HG03439 (cell line): ENCODE measurements around the gene SPATA18.
"Not testable (repeated sequence)": the region's sequence is repeated elsewhere in the genome, so short reads cannot be mapped to it uniquely, and the experiment has no call there.

ENCODE experiments used
- ATAC-seq: cut with Tn5 transposase; IDR thresholded peaks from one replicate; pipeline ENCODE4 v1.9.1; 2021; ENCODE audit warnings: mild to moderate bottlenecking, moderate library complexity; ENCODE audit not compliant: unreplicated experiment

SPATA18 gene

DNA sequence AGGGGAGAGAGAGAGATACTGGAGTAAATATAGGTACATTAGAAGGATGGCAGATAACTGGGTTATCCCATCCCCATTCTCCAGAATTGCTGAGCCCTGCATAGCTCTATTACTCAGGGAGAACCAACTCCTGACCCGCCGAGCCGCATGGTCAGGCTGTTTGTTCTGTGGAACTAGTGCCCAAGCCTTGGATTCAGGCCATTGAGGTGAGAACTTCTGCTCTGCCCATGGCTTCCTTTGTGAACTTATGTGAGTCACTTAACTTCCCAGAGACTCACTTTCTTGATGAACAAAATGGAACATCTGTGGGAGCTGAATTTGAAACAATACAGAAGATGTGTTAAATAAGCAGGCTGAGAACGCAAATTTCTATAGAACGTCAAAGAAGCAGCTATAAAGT, 54.2 kb downstream of the SPATA18 start:
- ATAC-seq, result no peak

DNA sequence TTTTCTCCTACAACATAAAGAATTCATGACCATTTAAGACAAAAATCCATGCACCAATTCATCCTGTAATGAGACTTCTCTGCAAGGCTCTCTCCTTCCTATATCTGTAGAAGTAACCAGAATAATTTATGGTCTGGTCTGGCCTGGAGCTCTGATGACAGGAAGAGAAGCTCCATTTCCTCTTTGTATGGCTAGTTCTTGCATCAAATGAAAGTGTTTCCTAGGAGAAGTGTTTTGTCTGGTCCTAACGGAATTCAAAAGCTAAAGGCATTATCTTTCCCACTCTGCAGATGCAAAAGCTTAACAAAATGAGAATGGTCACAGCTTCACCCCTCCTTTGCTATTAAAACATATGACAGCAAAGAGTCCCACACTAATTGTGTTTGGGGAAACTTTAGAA, 55.1 kb downstream of the SPATA18 start:
- ATAC-seq, result no peak

DNA sequence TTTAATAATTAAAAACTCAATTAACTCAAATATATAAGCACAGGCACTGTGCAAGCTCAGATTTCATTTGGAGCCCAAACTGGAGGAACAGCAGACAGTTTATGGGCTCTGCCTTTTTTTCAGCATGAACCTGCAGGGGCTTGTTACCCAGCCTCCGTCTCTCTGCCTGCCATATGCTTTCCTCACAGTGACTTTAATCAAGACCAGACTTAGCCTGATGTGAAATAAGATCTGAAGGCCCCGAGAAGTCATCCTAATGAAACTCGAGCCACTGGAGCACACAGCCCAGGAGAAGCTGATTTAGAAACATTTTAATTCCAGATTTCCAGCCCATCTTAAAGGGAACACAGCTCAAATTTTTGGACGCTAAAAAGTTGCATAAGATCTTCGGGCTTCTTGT, 55.6 kb downstream of the SPATA18 start:
- ATAC-seq, result no peak

DNA sequence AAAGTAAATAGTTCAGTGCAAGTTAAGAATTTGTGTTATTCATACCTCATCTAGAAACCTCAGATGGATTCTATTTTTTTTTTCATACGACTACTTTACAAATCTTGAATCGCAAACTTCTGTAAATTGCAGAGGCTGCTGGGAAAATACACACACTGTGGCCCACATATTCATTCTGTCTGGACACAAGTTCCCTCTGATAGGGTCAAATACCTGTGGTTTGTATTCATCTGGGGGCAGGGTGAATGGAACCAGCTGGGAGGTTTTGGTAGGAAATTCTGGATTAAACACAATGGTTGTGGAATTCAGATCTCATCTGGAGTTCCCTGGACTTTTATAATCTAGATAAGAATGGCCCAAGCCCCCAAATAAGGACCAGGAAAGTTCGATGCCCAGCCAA, 56.2 kb downstream of the SPATA18 start:
- ATAC-seq, result no peak

DNA sequence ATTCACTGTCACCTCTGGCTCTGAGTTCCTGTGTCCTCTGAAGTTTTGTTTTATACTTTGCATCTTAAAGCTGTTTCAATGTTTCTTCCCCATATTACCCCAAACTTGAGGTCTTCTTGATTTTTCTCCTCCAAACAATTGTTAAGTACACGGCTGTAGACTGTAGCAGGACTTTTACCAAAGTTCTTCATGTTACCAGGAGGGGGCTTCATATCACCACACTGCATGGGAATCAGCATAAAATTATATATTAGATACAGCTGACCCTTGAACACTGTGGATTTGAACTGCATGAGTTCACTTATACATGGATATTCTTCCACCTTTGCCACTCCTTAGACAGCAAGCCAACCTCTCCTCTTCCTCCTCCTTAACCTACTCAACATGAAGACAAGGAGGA, 56.6 kb downstream of the SPATA18 start:
- no peak for ATAC-seq

DNA sequence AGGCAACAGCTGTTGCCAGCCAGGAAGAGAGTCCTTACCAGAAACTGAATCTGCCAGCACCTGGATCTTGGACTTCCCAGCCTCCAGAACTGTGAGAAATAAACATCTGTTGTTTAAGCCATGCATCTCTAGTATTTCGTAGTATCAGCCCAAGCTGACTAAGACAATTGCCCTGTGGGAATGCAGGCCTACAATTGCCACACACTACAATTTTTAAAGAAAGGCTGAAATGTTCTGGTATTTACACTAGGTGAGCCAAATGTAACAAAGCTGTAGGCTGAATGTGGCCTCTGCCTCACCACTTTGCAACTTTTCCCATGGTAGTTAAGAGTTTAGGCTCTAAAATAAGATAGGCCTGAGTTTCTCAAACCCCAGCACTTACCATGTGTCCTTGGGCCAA, 59.1 kb downstream of the SPATA18 start:
- ATAC-seq, result no peak

DNA sequence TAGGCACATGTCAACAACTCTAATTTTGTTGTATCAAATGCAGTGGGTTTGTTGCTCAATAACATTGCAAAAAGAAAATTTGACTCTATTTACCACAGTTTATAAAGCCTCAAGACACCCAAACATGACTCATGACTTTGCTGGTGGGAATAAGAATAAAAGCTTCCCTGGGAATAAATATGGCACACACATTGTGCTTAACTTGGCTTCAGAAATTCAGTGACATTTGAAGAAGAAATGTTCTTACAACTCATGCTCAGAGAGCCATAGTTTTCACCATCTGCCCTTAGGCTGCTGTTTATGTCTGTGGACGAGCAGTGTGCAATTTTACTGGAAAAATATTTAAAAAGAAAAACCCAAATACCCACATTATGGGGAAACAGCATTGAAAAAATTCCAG, 60.9 kb downstream of the SPATA18 start:
- no peak for ATAC-seq

DNA sequence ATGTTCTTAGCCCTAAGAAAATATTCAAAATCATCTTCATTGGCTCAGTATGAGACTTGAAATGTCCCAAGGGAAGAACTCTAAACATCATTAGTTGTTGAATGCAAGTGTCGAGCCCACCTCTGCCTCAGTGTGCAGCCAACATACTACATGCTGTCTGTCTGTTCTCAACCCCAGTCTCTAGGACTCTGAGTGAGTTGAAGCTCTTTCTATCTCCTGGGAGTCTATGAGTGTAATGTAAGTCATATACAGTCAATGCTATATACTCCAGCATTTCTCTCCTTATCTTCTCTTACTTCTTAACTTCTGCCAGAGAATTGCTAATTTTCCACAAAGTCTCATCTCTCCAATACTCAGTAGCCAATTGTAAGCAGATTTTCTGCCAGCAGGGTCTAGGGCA, 61.3 kb downstream of the SPATA18 start:
- ATAC-seq, result no peak

DNA sequence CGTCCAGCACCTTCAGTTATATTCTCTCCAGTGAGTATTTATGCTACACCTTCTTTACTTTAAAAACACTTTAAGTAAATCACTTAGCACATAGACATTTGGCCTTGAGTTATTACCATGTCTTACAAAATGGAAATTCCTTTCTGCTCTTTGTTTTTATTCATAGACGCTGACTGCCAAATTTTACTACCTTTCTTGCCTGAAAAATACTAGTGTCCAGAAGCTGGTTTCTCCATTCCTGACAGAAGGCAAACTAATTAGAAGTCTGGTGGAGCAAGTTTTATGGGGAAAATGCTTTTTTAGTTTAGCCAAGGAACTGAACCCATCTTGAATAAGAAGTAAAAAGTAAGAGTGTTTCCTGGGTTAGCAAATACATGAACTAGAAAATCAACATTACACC, 65.5 kb downstream of the SPATA18 start:
- ATAC-seq, result no peak

DNA sequence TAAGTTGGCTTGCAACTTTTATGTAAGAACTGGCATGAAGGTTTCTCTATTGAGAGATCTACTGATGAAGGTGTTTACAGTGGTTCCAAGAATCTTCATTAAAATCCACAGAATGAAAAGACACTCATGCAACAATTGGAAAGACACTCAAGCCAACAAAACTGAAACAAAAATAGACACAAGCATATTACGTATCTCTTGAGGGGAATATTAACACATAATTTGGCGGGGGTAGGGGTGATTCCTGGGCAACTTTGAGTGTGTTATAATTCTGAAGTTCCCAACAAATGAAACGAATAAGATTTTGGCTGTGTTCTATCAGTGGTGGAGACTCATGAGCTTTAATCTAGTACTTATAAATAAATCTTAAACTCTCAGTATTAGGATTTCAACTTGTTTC, 75.1 kb downstream of the SPATA18 start:
- no peak for ATAC-seq

DNA sequence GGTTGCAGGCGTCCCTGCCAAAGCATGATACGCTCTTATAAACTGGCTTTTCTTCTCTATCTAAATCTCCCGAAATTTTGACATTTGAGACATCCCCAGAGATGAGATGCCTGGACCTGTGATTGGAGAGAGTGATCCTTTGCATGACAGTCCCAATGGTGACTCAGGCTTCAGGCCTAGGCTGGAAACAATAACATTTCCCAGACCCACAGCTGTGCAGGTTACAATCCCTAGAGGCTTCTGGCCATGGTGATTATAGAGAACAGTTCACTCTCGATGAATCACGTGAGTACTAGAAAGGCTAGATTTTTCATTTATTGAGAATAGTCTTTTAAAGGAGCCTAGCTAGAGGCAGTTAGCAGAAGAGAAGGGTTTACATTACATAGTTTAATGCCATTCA, 75.9 kb downstream of the SPATA18 start:
- ATAC-seq, result no peak

DNA sequence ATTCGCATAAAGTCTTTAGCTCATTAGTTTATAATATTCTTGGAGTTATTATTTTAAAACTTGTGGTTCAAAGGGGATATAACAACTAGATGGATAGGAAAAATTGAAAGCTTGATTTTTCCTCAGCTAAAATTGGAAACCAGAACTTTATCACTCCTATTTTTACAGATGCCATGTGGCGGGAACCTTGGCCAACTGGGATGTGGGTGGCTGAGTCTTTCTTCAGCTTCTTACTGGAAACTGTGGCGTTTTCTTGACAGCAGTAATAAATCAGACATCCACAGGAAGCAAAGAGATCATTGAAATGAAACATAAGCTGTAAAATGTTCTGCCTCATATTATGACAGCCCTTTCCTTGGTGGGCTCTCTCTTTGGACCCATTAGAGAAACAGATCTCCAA, 84.1 kb downstream of the SPATA18 start:
- no peak for ATAC-seq

DNA sequence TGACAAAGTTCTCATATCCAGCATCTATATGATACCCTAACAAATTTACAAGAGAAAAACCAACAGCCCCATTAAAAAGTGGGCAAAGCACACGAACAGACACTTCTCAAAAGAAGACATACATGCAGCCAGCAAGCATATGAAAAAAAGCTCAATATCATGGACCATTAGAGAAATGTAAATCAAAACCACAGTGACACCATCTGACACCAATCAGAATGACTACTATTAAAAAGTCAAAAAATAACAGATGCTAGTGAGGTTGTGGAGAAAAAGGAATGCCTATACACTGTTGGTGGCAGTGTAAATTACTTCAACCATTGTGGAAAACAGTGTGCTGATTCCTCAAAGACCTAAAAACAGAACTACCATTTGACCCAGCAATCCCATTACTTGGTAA, 86.0 kb downstream of the SPATA18 start:
- ATAC-seq, result not testable (repeated sequence)

DNA sequence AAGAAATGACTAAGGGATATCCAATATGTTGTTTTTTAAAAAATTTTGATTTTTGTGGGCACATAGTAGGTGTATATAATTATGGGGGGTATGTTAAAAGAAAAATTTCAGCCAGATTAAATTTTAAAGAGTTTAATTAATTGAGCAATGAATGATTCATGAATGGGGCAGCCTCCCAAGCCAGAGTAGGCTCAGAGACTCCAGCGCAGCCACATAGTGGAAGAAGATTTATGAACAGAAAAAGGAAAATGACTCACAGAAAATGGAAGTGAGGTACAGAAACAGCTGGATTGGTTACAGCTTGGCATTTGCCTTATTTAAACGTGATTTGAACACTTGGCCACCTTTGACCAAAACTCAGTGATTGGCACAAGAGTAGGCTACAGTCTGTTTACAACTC, 91.7 kb downstream of the SPATA18 start:
- ATAC-seq, result no peak

DNA sequence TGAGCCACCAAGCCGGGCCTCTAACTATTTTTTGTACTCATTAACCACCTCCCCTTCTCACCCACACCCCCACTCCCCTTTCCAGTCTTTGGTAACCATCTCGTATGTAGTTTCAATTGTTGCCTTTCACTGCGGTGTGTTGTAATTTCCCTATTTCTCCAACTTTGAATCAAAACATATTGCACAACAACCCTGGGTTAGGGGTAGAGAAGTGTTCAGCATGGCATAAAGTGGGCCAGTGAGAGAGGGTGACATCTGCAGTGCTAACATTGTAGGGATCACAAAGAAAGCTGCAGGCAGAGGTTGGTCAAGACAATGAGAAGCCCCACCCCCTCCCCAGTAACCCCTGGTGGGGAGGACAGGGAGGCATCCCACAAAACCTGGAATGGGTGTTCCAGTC, 92.7 kb downstream of the SPATA18 start:
- ATAC-seq, result no peak

DNA sequence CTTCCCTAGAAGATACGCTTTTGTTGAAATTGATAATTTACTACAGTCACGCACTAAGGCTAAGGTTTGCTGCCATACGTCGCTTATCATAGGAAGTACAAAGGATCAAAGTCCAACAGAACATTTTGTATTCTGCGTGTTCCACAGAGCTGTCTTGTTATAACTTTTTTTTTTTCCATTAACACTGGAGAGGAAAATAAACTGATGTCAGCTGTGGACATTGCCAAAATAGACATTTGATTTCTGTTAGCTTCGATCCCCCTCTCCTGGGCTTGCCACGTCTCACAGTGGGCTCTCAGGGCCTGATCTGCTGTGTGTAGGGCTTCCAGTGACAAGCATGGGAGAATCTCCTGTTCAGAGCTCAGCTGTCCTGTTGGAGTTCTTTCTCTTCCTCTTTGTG, 93.3 kb downstream of the SPATA18 start:
- ATAC-seq, result no peak
